ENCODE results near the gene PUM1.

PUM1 gene

GRCh38 chr1:30904191-30904961 is 161.1 kb downstream of the PUM1 start:
- H3K9me3 Mint-ChIP-seq, result no peaks in the 10 kb centered on the region
- H3K4me1 Mint-ChIP-seq (ENCODE audit: low read depth), result peaks cover 12% of the 10 kb centered on the region
- no peak overlapping the region for H3K27ac Mint-ChIP-seq
- H3K27me3 Mint-ChIP-seq, result peaks cover 39% of the 10 kb centered on the region
- H3K4me3 Mint-ChIP-seq, result no peak overlapping the region
- no peaks in the 10 kb centered on the region for H3K36me3 Mint-ChIP-seq (ENCODE audit: low read depth)

GRCh38 chr1:30903343-30904034 is 162.0 kb downstream of the PUM1 start:
- Mint-ChIP-seq H3K27me3 (peaks cover 34% of the 10 kb centered on the region), H3K27ac (no peak overlapping the region), H3K4me1 (ENCODE audit: low read depth) (peaks cover 7% of the 10 kb centered on the region), H3K9me3 (no peaks in the 10 kb centered on the region), H3K36me3 (ENCODE audit: low read depth) (no peaks in the 10 kb centered on the region), H3K4me3 (no peak overlapping the region)

GRCh38 chr1:30902593-30903290 is 162.8 kb downstream of the PUM1 start:
- no peak overlapping the region for H3K4me3 Mint-ChIP-seq
- H3K27ac Mint-ChIP-seq, result no peak overlapping the region
- no peaks in the 10 kb centered on the region for H3K36me3 Mint-ChIP-seq (ENCODE audit: low read depth)
- no peaks in the 10 kb centered on the region for H3K9me3 Mint-ChIP-seq
- H3K27me3 Mint-ChIP-seq, result peaks cover 33% of the 10 kb centered on the region
- peaks cover 5% of the 10 kb centered on the region for H3K4me1 Mint-ChIP-seq (ENCODE audit: low read depth)

GRCh38 chr1:30901798-30902581 is 163.5 kb downstream of the PUM1 start:
- H3K4me3 Mint-ChIP-seq, result no peak overlapping the region
- no peak overlapping the region for H3K27ac Mint-ChIP-seq
- no peaks in the 10 kb centered on the region for H3K36me3 Mint-ChIP-seq (ENCODE audit: low read depth)
- no peaks in the 10 kb centered on the region for H3K9me3 Mint-ChIP-seq
- no peaks in the 10 kb centered on the region for H3K4me1 Mint-ChIP-seq (ENCODE audit: low read depth)
- peaks cover 27% of the 10 kb centered on the region for H3K27me3 Mint-ChIP-seq

GRCh38 chr1:30900931-30901560 is 164.5 kb downstream of the PUM1 start:
- Mint-ChIP-seq H3K9me3 (no peaks in the 10 kb centered on the region), H3K4me3 (no peak overlapping the region), H3K27me3 (peaks cover 26% of the 10 kb centered on the region), H3K27ac (no peak overlapping the region), H3K36me3 (ENCODE audit: low read depth) (no peaks in the 10 kb centered on the region), H3K4me1 (ENCODE audit: low read depth) (no peaks in the 10 kb centered on the region)

GRCh38 chr1:30900486-30900885 is 165.0 kb downstream of the PUM1 start:
- Mint-ChIP-seq H3K27ac (no peak overlapping the region), H3K4me1 (ENCODE audit: low read depth) (no peaks in the 10 kb centered on the region), H3K4me3 (no peak overlapping the region), H3K36me3 (ENCODE audit: low read depth) (no peaks in the 10 kb centered on the region), H3K27me3 (peaks cover 20% of the 10 kb centered on the region), H3K9me3 (no peaks in the 10 kb centered on the region)

- Mint-ChIP-seq H3K36me3 (ENCODE audit: low read depth) (no peaks in the 10 kb centered on the region), H3K27ac (no peak overlapping the region), H3K4me3 (no peak overlapping the region), H3K9me3 (no peaks in the 10 kb centered on the region), H3K27me3 (peaks cover 17% of the 10 kb centered on the region), H3K4me1 (ENCODE audit: low read depth) (no peaks in the 10 kb centered on the region)
Measured at GRCh38 chr1:30899577-30900389, 165.7 kb downstream of the PUM1 start.

- no peaks in the 10 kb centered on the region for H3K36me3 Mint-ChIP-seq (ENCODE audit: low read depth)
- no peak overlapping the region for H3K4me3 Mint-ChIP-seq
- no peaks in the 10 kb centered on the region for H3K9me3 Mint-ChIP-seq
- no peaks in the 10 kb centered on the region for H3K4me1 Mint-ChIP-seq (ENCODE audit: low read depth)
- H3K27me3 Mint-ChIP-seq, result peaks cover 10% of the 10 kb centered on the region
- no peak overlapping the region for H3K27ac Mint-ChIP-seq
Measured at GRCh38 chr1:30898031-30898815, 167.3 kb downstream of the PUM1 start.

GRCh38 chr1:30896905-30897304 is 168.6 kb downstream of the PUM1 start:
- Mint-ChIP-seq H3K4me1 (ENCODE audit: low read depth) (no peaks in the 10 kb centered on the region), H3K9me3 (no peaks in the 10 kb centered on the region), H3K27me3 (peaks cover 4% of the 10 kb centered on the region), H3K36me3 (ENCODE audit: low read depth) (no peaks in the 10 kb centered on the region), H3K27ac (no peak overlapping the region), H3K4me3 (no peak overlapping the region)

GRCh38 chr1:30895944-30896660 is 169.4 kb downstream of the PUM1 start:
- H3K9me3 Mint-ChIP-seq, result no peaks in the 10 kb centered on the region
- H3K27ac Mint-ChIP-seq, result no peak overlapping the region
- H3K4me1 Mint-ChIP-seq (ENCODE audit: low read depth), result no peaks in the 10 kb centered on the region
- peaks cover 4% of the 10 kb centered on the region for H3K27me3 Mint-ChIP-seq
- no peaks in the 10 kb centered on the region for H3K36me3 Mint-ChIP-seq (ENCODE audit: low read depth)
- H3K4me3 Mint-ChIP-seq, result no peak overlapping the region

GRCh38 chr1:30895382-30895943 is 170.1 kb downstream of the PUM1 start:
- Mint-ChIP-seq H3K4me3 (no peak overlapping the region), H3K27me3 (peaks cover 4% of the 10 kb centered on the region), H3K36me3 (ENCODE audit: low read depth) (no peaks in the 10 kb centered on the region), H3K27ac (no peak overlapping the region), H3K9me3 (no peaks in the 10 kb centered on the region), H3K4me1 (ENCODE audit: low read depth) (no peaks in the 10 kb centered on the region)

- Mint-ChIP-seq H3K4me3 (no peak overlapping the region), H3K36me3 (ENCODE audit: low read depth) (no peaks in the 10 kb centered on the region), H3K27me3 (peaks cover 4% of the 10 kb centered on the region), H3K27ac (peak overlapping the region; percentile 3), H3K9me3 (no peaks in the 10 kb centered on the region), H3K4me1 (ENCODE audit: low read depth) (no peaks in the 10 kb centered on the region)
Measured at GRCh38 chr1:30894508-30894973, 171.0 kb downstream of the PUM1 start.
